ENCODE results near the gene GPR21. TPM values are rescaled to one million over a fixed set of nuclear protein-coding genes. Genes with fewer than 3 reads are reported as not detected.

GPR21 gene
- total RNA-seq, 1 experiment from 2014 or later, result 0.63 TPM

- TF ChIP-seq FOXP4 (CRISPR knock-in tag; IDR thresholded peaks at IDR 0.05) (no peak), ZBTB21 (CRISPR knock-in tag; IDR thresholded peaks at IDR 0.05; ENCODE audit: borderline replicate concordance) (no peak), ZNF121 (CRISPR knock-in tag; IDR thresholded peaks at IDR 0.05) (no peak)
These were observed 41.2 kb downstream of the GPR21 start (continued) for GRCh38 chr9:123074628-123075027.

- POLR2A ChIA-PET, result no interaction called here
- ATAC-seq, result no peak
These were observed 47.0 kb downstream of the GPR21 start for GRCh38 chr9:123080444-123080843.

More at GRCh38 chr9:123080444-123080843, 47.0 kb downstream of the GPR21 start:
- Mint-ChIP-seq H3K27ac (no peak overlapping the region), H3K9me3 (no peaks in the 10 kb centered on the region), H3K27me3 (ENCODE audit: low read depth) (no peaks in the 10 kb centered on the region), H3K4me3 (no peak overlapping the region), H3K36me3 (peaks cover 45% of the 10 kb centered on the region), H3K4me1 (peaks cover 41% of the 10 kb centered on the region)
- CTCF ChIA-PET, result interaction anchor here (1.7 kb wide), 1 partner anchor 145 kb away, joined by 5 read pairs; no protein-coding TSS in a partner anchor
- no peak for DNase-seq (ENCODE audit: low spot score)
- no peak for TF ChIP-seq GRHL2 (CRISPR knock-in tag; IDR thresholded peaks at IDR 0.05; ENCODE audit: insufficient replicate concordance, severe bottlenecking)
- TF ChIP-seq ATF2 (CRISPR knock-in tag; IDR thresholded peaks at IDR 0.05; ENCODE audit: borderline replicate concordance, low read depth), result no peak
- no peak for TF ChIP-seq ELF4 (CRISPR knock-in tag; IDR thresholded peaks at IDR 0.05; ENCODE audit: low read depth)
- TF ChIP-seq RELA (CRISPR knock-in tag; IDR thresholded peaks at IDR 0.05; ENCODE audit: borderline replicate concordance), result no peak
- TF ChIP-seq ZNF396 (CRISPR knock-in tag; IDR thresholded peaks at IDR 0.05; ENCODE audit: borderline replicate concordance), result no peak
- TF ChIP-seq TP53 (CRISPR knock-in tag; IDR thresholded peaks at IDR 0.05), result no peak
- TF ChIP-seq FOXK1 (CRISPR knock-in tag; IDR thresholded peaks at IDR 0.05), result no peak
- TF ChIP-seq ZNF263 (CRISPR knock-in tag; IDR thresholded peaks at IDR 0.05; ENCODE audit: low read depth), result no peak
- TF ChIP-seq ZNF219 (CRISPR knock-in tag; IDR thresholded peaks at IDR 0.05; ENCODE audit: borderline replicate concordance), result no peak
- TF ChIP-seq NFATC4 (CRISPR knock-in tag; IDR thresholded peaks at IDR 0.05), result no peak
- no peak for TF ChIP-seq HMGXB4 (CRISPR knock-in tag; IDR thresholded peaks at IDR 0.05)
- no peak for TF ChIP-seq OVOL2 (CRISPR knock-in tag; IDR thresholded peaks at IDR 0.05; ENCODE audit: borderline replicate concordance)
- TF ChIP-seq NR2C2 (CRISPR knock-in tag; IDR thresholded peaks at IDR 0.05), result no peak
- no peak for TF ChIP-seq ZNF423 (CRISPR knock-in tag; IDR thresholded peaks at IDR 0.05)
- TF ChIP-seq, protein P1, sequence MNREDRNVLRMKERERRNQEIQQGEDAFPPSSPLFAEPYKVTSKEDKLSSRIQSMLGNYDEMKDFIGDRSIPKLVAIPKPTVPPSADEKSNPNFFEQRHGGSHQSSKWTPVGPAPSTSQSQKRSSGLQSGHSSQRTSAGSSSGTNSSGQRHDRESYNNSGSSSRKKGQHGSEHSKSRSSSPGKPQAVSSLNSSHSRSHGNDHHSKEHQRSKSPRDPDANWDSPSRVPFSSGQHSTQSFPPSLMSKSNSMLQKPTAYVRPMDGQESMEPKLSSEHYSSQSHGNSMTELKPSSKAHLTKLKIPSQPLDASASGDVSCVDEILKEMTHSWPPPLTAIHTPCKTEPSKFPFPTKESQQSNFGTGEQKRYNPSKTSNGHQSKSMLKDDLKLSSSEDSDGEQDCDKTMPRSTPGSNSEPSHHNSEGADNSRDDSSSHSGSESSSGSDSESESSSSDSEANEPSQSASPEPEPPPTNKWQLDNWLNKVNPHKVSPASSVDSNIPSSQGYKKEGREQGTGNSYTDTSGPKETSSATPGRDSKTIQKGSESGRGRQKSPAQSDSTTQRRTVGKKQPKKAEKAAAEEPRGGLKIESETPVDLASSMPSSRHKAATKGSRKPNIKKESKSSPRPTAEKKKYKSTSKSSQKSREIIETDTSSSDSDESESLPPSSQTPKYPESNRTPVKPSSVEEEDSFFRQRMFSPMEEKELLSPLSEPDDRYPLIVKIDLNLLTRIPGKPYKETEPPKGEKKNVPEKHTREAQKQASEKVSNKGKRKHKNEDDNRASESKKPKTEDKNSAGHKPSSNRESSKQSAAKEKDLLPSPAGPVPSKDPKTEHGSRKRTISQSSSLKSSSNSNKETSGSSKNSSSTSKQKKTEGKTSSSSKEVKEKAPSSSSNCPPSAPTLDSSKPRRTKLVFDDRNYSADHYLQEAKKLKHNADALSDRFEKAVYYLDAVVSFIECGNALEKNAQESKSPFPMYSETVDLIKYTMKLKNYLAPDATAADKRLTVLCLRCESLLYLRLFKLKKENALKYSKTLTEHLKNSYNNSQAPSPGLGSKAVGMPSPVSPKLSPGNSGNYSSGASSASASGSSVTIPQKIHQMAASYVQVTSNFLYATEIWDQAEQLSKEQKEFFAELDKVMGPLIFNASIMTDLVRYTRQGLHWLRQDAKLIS (CRISPR knock-in tag; IDR thresholded peaks at IDR 0.05; ENCODE audit: borderline replicate concordance), result no peak
- TF ChIP-seq, protein P2, sequence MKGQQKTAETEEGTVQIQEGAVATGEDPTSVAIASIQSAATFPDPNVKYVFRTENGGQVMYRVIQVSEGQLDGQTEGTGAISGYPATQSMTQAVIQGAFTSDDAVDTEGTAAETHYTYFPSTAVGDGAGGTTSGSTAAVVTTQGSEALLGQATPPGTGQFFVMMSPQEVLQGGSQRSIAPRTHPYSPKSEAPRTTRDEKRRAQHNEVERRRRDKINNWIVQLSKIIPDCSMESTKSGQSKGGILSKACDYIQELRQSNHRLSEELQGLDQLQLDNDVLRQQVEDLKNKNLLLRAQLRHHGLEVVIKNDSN (CRISPR knock-in tag; IDR thresholded peaks at IDR 0.05), result no peak

All from WTC11 (cell line).